Adrenal gland (tissue), 12 donors: ENCODE measurements around the gene KSR2. TPM values are rescaled to one million over a fixed set of nuclear protein-coding genes. Genes with fewer than 3 reads are reported as not detected.
"Not testable (repeated sequence)": the region's sequence is repeated elsewhere in the genome, so short reads cannot be mapped to it uniquely, and the experiment has no call there.

Source experiments
- DNase-seq, 7 donors: peaks; one replicate each; pipeline ENCODE4 v3.0.0-alpha.2; 2019 to 2020
- H3K27ac ChIP-seq, 5 donors: fragments of 200-600 bp; sonication (generic) in 4 of 5; 1 replicate in 3 of 5; 2 replicates in 2 of 5; pipeline versions ENCODE4 v1.5.1 to v1.8.0; 2016 to 2020; ENCODE audit warnings: mild to moderate bottlenecking in 1 of 5
- H3K27me3 ChIP-seq: fragments of 200-600 bp; 2 replicates; pipeline ENCODE4 v1.8.0; 2021
- H3K36me3 ChIP-seq, 2 donors: fragments of 200-600 bp; replicated peaks in 1 of 2; 1 replicate in 1 of 2; 2 replicates in 1 of 2; pipeline versions ENCODE4 v1.5.1 to v1.8.0; 2018 to 2022
- H3K4me1 ChIP-seq, 2 donors: fragments of 200-600 bp; replicated peaks in 1 of 2; 1 replicate in 1 of 2; 2 replicates in 1 of 2; pipeline versions ENCODE4 v1.5.1 to v1.8.0; 2018 to 2021
- H3K4me3 ChIP-seq, 4 donors: fragments of 200-600 bp; sonication (generic) in 3 of 4; one replicate each; pipeline ENCODE4 v1.5.1; 2016 to 2018
- H3K9me3 ChIP-seq, 3 donors: fragments of 200-600 bp; sonication (generic) in 1 of 3; replicated peaks in 1 of 3; 1 replicate in 2 of 3; 2 replicates in 1 of 3; pipeline versions ENCODE4 v1.5.1 to v1.8.0; 2016 to 2021
- POLR2A ChIP-seq, 2 donors: fragments of 450-650 bp; IDR thresholded peaks; one replicate each; pipeline ENCODE4 v1.6.1; 2017; ENCODE audit warnings: antibody characterized with exemption in 2 of 2, mild to moderate bottlenecking in 2 of 2, moderate library complexity in 1 of 2
- WGBS, 4 donors: extraction: QIAGEN DNeasy Blood & Tissue Kit in 2 of 4; methylation state at CpG; one replicate each; pipeline versions ENCODE4 v1.1.5 to v1.1.7; 2013 to 2017; 5-methylcytosine and 5-hydroxymethylcytosine counted together
- intact Hi-C, 2 donors: fragments of 100-400 bp; cut with DNase I; formaldehyde crosslinking; loops; one replicate each; pipeline versions ENCODE4 v1.14.1 to v1.15.0; 2022 to 2023
- polyA plus RNA-seq, 3 donors: library from polyadenylated mRNA; stranded (reverse); fragments of 200-250 nt in 2 of 3; fragments of 350-450 nt in 1 of 3; fragmentation: Illumina TruSeq in 1 of 3; extraction: RNeasy Lipid Tissue Mini Kit (QIAGEN cat#74804) in 1 of 3; gene quantifications; one replicate each; pipeline ENCODE4 v1.2.3, GENCODE V29; 2013 to 2014
- total RNA-seq, 9 donors: library from RNA; depleted of rRNA in 4 of 9; stranded (reverse); fragments of >200 nt in 4 of 9; fragments of 120-200 nt in 1 of 9; fragmentation: NEBNext Ultra II Directional in 1 of 9; extraction: Animal tissue kit (Norgen Biotek cat#: 25700) in 1 of 9; gene quantifications; one replicate each; pipeline versions ENCODE4 v1.1.0 to v1.2.4, GENCODE V29; 2013 to 2023
- TF ChIP-seq, protein P1 (sequence below), 6 experiments: fragments of 450-650 bp in 4 of 6; fragments of 200-600 bp in 2 of 6; sonication (generic) in 1 of 6; IDR thresholded peaks; 1 replicate in 5 of 6; 2 replicates in 1 of 6; pipeline versions ENCODE4 v1.5.1 to v1.8.0; 2016 to 2021; ENCODE audit warnings: antibody characterized with exemption in 6 of 6, mild to moderate bottlenecking in 2 of 6, moderate library complexity in 1 of 6
- donor health status: healthy with polysubstance abuse.
- donor health status: Bipolar disorder and iron deficiency.
- donor health status: DM: yes; HTN: yes; CAD: no.
- donor health status: DM: no; HTN: no; CAD: no.
- donor health status: DM: no; HTN: no; CAD: no.
- donor health status: DM: yes; HTN: yes; CAD: no.

Gene KSR2
- total and polyA plus RNA-seq, 12 donors: 0.03 to 2.7 (median 0.84) TPM; not detected in 3

GRCh38 chr12:117733549-117733805 lies 235.3 kb downstream of the KSR2 start:
- H3K4me1 ChIP-seq: no peaks in the 10 kb centered on the region
- TF ChIP-seq POLR2A (IDR thresholded peaks at IDR 0.05): no peak
- TF ChIP-seq, protein P1, sequence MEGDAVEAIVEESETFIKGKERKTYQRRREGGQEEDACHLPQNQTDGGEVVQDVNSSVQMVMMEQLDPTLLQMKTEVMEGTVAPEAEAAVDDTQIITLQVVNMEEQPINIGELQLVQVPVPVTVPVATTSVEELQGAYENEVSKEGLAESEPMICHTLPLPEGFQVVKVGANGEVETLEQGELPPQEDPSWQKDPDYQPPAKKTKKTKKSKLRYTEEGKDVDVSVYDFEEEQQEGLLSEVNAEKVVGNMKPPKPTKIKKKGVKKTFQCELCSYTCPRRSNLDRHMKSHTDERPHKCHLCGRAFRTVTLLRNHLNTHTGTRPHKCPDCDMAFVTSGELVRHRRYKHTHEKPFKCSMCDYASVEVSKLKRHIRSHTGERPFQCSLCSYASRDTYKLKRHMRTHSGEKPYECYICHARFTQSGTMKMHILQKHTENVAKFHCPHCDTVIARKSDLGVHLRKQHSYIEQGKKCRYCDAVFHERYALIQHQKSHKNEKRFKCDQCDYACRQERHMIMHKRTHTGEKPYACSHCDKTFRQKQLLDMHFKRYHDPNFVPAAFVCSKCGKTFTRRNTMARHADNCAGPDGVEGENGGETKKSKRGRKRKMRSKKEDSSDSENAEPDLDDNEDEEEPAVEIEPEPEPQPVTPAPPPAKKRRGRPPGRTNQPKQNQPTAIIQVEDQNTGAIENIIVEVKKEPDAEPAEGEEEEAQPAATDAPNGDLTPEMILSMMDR (IDR thresholded peaks at IDR 0.05): no peak
- no peaks in the 10 kb centered on the region for H3K36me3 ChIP-seq
- H3K9me3 ChIP-seq: no peaks in the 10 kb centered on the region
- H3K27ac ChIP-seq: no peak overlapping the region
- intact Hi-C loops: no loop called here
- no peak for DNase-seq
- H3K27me3 ChIP-seq: no peaks in the 10 kb centered on the region
- no peak overlapping the region for H3K4me3 ChIP-seq
- WGBS, 4 donors: 67 to 80% (median 79%) methylated on average over 1 of the region's 1 CpG

DNA sequence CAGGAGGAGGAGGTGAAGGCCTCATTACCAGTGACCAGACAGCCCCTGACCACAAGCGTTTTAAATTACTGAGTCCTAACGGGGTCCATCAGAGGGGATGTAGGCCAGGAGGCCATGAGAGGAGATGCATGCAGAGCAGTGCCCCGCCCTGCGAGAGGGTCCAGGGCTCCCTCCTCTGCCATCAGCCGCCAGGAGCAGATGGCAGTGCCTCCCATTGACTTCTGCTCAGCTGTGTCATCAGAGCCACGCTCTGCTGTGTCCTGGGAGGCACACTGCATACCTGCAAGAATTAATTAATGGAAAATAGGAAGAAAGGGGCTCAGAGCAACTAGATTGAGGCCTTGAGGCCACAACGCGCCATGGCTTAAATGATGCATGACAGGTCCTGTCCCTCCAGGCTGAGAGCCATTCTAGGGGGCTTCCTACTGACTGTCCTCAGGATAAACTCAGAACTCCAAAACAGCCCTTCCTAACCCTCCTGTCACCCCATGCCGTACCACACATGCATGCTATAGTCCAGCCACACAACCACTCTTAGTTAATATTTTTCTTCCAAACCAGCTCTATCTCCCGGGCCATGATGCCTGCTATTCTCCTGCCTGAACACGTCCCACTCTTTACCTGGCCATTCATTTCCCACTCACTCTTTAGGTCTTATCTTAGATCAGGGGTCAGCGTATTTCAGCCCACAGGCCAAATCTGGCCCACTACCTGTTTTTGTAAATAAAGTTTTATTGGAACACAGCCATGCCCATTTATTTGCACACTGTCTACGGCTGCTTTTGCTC lies 235.8 kb downstream of the KSR2 start:
- WGBS, 4 donors: 83 to 90% (median 86%) methylated on average over 13 of the region's 13 CpGs
- Histone ChIP-seq H3K4me3 (no peak overlapping the region), H3K4me1 (no peaks in the 10 kb centered on the region), H3K9me3 (no peaks in the 10 kb centered on the region), H3K27ac (no peak overlapping the region), H3K27me3 (no peaks in the 10 kb centered on the region), H3K36me3 (no peaks in the 10 kb centered on the region)
- TF ChIP-seq, protein P1 (IDR thresholded peaks at IDR 0.05): no peak
- no peak for TF ChIP-seq POLR2A (IDR thresholded peaks at IDR 0.05)
- DNase-seq: no peak
- intact Hi-C loops: no loop called here

GRCh38 chr12:117731131-117731530 lies 237.7 kb downstream of the KSR2 start:
- H3K9me3 ChIP-seq, H3K36me3 ChIP-seq, H3K4me1 ChIP-seq, H3K27ac ChIP-seq, H3K4me3 ChIP-seq, DNase-seq, H3K27me3 ChIP-seq, intact Hi-C loops: not testable (repeated sequence)
- WGBS, 4 donors: 89 to 93% (median 91%) methylated on average over 10 to 32 of the region's 32 CpGs

DNA sequence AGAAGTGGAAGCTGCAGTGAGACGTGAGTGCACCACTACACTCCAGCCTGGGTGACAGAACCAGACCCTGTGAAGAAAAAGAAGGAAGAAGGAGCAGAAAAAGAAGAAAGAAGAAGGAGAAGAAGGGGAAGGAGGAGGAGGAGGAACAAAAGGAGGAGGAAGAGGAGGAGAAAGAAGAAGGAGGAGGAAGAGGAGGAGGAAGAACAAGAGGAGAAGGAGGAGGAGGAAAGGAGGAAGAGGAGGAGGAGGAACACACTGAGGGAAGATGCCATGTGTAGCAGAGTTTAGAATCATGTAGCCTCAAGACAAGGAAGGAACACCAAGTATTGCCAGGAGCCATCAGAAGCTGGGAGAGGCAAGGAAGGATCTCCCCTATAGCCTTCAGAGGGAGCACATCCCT lies 241.5 kb downstream of the KSR2 start:
- DNase-seq: no peak
- Histone ChIP-seq H3K4me1 (no peaks in the 10 kb centered on the region), H3K27ac (no peak overlapping the region), H3K27me3 (no peaks in the 10 kb centered on the region), H3K4me3 (no peak overlapping the region), H3K36me3 (no peaks in the 10 kb centered on the region), H3K9me3 (no peaks in the 10 kb centered on the region)
- intact Hi-C loops: no loop called here
- TF ChIP-seq, protein P1 (IDR thresholded peaks at IDR 0.05): no peak
- TF ChIP-seq POLR2A (IDR thresholded peaks at IDR 0.05): no peak
- WGBS, 4 donors: 41 to 86% (median 57%) methylated on average over 1 of the region's 1 CpG

GRCh38 chr12:117724543-117724942 lies 244.2 kb downstream of the KSR2 start:
- H3K4me3 ChIP-seq: no peak overlapping the region
- DNase-seq: no peak
- no peaks in the 10 kb centered on the region for H3K4me1 ChIP-seq
- no peak overlapping the region for H3K27ac ChIP-seq
- H3K27me3 ChIP-seq: no peaks in the 10 kb centered on the region
- no peaks in the 10 kb centered on the region for H3K9me3 ChIP-seq
- TF ChIP-seq, protein P1 (IDR thresholded peaks at IDR 0.05): no peak
- no peak for TF ChIP-seq POLR2A (IDR thresholded peaks at IDR 0.05)
- 50 to 72% (median 63%) methylated on average over 3 to 4 of the region's 4 CpGs for WGBS, 4 donors
- intact Hi-C loops: no loop called here
- H3K36me3 ChIP-seq: no peaks in the 10 kb centered on the region
